COR-L47 (cell line): ENCODE results near the gene HIPK2.
"Not testable (repeated sequence)": the region's sequence is repeated elsewhere in the genome, so short reads cannot be mapped to it uniquely, and the experiment has no call there.

Source experiments
- DNase-seq: peaks from one replicate; lab custom pipeline; 2025; lab: John Stamatoyannopoulos, UW

The HIPK2 gene

GRCh38 chr7:139673762-139674161, 104.0 kb downstream of the HIPK2 start:
- no peak for DNase-seq

GRCh38 chr7:139673230-139673629, 104.6 kb downstream of the HIPK2 start:
- DNase-seq: no peak

- no peak for DNase-seq
Observed at GRCh38 chr7:139671967-139672366, 105.8 kb downstream of the HIPK2 start.

DNA sequence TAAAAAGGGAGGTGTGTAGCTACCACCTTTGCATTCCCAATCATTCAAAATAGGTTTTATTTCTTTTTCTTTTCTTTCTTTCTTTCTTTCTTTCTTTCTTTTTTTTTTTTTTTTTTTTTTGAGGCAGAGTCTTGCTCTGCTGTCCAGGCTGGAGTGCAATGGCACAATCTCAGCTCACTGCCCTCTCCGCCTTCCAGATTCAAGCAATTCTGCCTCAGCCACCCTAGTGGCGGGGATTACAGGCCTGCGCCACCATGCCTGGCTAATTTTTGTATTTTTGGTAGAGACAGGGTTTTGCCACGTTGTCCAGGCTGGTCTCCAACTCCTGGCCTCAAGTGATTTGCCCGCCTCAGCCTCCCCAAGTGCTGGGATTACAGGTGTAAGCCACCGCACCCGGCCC, 107.1 kb downstream of the HIPK2 start:
- DNase-seq: not testable (repeated sequence)

DNA sequence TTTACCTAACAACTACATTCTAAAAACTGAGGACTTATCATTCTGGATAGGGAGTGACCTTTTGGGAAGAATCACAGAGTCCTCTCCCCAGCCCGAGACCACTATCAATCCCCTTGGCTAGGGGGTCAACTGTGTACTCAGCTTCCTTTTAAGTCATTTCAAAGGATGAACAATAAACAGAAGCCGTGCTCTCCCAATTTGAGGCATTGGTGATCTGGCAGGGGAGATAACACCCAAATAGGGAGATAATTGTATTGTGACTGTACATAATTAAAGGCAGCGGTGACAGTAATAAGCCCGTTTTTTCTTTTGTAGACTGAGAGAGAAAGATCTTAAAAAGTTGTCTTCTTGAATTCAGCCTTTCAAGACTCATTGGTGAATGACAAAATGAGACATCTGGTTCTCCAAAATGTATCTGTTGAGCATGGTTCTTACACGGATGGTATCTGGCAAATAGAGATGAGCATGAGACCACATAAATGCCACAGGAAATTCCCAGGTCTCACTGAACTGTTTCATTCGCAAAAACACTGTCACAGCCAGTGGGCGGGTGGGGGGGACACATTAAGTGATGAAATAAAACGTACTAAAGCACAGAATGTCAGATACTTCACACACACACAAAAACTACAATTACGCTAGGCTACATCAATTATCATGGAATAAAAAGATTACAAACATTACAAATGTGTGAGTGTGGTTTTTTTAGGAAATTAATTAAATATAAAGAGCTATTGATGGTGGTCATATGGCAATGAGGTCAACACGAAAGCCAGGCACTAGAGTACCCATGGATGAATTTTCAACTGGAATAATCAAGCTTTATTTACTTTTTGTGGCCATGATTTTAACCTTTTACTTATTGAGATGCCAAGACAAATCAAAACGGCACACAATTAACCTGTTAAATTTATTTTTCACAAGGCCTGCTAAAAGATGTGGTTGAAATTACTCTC, 108.4 kb downstream of the HIPK2 start:
- DNase-seq: no peak

- DNase-seq: no peak
Observed at GRCh38 chr7:139667377-139667776, 110.4 kb downstream of the HIPK2 start.

- DNase-seq: no peak
Observed at GRCh38 chr7:139666501-139666900, 111.3 kb downstream of the HIPK2 start.

DNA sequence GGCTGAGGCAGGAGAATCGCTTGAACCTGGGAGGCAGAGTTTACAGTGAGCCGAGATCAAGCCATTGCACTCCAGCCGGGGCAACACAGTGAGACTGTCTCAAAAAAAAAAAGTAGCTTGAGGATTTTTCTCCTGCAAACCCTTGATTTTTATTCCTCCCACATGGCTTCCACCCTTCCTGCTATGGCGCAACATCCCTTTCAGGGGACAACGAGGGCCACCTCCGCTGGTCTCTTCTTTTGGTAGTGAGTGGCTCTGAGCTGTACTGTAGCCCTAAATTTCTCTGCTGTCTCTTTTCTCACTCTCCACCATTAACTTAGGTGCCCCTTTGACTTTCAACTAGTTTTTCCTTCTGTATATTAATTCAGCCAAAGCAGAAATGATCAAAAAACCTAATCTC, 113.4 kb downstream of the HIPK2 start:
- no peak for DNase-seq

GRCh38 chr7:139663608-139664177, 114.1 kb downstream of the HIPK2 start:
- no peak for DNase-seq

DNA sequence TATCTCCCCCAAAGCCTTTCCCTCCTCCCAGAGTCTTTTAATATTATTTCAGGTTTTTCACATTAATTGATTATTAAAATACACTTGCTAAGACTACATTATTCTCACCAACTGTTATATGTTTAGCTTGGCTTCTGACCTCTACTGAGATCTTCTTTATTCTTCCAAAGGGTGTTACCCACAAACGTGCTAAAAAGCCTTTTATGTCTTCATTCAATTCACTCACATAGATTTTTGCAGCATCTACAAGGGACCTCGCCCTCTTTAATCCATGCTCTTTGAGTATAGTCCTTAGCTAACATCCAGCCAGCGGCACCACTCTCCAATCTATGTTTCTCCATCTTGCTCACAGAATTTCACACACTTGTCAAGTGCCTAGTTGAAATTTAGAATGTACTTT, 115.9 kb downstream of the HIPK2 start:
- no peak for DNase-seq

- no peak for DNase-seq
Observed at GRCh38 chr7:139661043-139661440, 116.8 kb downstream of the HIPK2 start.

GRCh38 chr7:139660317-139661042, 117.3 kb downstream of the HIPK2 start:
- no peak for DNase-seq

DNA sequence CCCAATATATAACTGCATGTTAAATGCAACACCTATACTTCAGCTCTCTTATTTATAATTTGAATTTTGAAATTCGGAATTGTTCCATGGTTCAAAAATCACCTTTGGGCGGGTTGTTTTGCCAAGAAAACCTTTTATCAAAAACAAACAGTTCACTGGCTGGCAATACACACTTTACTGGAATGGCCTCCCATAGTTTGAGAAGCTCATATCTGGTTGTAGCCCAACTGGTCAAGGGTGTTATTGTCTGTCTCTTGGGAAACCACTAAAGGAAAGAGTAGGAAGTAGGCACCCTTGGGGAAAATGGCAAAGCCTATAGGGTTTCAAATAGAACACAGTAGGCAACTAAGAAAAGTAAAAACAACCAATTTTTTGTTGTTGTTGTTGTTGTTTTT, 117.9 kb downstream of the HIPK2 start:
- no peak for DNase-seq

GRCh38 chr7:139658908-139659675, 118.7 kb downstream of the HIPK2 start:
- DNase-seq: no peak

- no peak for DNase-seq
Observed at GRCh38 chr7:139658296-139658695, 119.5 kb downstream of the HIPK2 start.

DNA sequence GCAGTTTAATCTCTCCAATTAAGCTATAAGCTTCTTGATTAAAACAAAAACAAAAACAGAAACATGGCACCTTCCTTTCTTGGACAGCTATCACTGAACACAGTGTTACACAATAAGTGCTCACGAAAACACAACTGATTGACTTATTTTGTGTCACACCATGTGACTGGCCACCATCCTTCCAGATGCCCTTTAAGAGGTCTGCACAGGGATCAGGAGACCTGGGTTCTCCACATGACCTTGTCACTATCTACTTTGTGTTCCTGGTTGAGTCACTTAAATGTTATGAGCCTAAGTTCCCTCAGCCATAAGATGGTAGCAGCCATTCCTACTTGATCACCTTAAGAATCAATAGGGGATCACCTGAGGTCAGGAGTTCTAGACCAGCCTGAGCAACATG, 120.1 kb downstream of the HIPK2 start:
- DNase-seq: no peak

DNA sequence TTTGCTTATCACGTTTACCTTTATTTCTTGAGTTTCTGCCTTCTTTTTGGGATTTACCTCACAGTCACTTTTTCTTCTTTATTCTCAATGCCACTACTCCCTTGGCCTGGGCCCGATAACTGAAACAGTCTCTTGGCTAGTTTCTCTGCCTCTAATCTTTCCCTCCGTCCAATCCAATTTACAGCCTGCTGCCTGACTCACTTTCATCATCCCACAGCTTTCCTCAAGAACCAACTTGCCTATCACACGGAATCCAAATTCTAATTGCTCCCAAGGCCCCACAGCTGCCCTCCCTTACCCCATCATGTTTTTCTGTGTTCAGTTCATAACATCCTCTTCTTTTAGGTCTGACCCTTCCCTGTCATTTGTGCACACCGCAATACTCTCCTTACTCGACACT, 121.4 kb downstream of the HIPK2 start:
- DNase-seq: no peak

DNA sequence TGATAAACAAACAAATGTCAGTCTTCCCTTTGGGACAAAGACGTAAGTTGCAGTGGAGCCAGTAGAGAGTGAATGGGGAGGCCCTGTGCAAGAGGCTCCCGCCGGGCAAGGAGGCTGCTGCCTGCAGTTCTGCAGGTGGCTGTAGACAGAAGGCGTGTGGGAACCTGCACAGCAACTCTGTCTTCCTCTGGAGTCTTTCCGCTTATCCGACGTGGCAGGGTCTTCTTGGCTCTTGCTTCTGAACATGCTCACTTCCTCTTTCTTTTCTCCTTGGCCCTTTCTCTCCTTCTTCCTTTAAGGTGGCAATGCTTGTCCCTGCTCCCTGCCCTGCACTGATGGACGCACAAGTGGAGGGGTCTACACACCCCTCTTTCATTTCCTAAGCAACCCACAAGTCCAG, 122.5 kb downstream of the HIPK2 start:
- DNase-seq: no peak

GRCh38 chr7:139654276-139655181, 123.3 kb downstream of the HIPK2 start:
- DNase-seq: no peak

GRCh38 chr7:139651914-139652313, 125.9 kb downstream of the HIPK2 start:
- no peak for DNase-seq

DNA sequence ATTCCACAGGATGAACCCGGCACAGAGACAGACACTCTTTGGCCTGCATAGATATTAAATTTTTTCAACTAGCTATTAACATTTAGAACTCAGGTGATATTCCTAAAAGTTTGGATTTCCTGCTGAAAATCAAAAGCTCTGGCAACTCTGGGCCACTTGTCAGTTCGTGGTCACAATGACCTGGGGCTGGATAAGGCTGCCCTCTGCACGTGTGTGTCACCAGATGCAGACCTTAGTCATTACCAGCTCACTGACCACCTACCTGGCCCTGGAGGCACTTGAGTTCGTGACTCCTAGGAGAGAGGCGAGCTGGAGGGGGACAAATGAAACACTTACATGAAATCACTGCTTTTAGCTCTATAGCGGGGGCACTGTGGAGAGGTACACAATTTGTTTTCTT, 126.5 kb downstream of the HIPK2 start:
- no peak for DNase-seq
